GM21447 (cell line): Measurements from ENCODE around the gene HTR6.
"Not testable (repeated sequence)": the region's sequence is repeated elsewhere in the genome, so short reads cannot be mapped to it uniquely, and the experiment has no call there.

Source experiments
- ATAC-seq: cut with Tn5 transposase; IDR thresholded peaks from one replicate; pipeline ENCODE4 v1.9.1; 2021; ENCODE audit not compliant: unreplicated experiment

Gene HTR6

DNA sequence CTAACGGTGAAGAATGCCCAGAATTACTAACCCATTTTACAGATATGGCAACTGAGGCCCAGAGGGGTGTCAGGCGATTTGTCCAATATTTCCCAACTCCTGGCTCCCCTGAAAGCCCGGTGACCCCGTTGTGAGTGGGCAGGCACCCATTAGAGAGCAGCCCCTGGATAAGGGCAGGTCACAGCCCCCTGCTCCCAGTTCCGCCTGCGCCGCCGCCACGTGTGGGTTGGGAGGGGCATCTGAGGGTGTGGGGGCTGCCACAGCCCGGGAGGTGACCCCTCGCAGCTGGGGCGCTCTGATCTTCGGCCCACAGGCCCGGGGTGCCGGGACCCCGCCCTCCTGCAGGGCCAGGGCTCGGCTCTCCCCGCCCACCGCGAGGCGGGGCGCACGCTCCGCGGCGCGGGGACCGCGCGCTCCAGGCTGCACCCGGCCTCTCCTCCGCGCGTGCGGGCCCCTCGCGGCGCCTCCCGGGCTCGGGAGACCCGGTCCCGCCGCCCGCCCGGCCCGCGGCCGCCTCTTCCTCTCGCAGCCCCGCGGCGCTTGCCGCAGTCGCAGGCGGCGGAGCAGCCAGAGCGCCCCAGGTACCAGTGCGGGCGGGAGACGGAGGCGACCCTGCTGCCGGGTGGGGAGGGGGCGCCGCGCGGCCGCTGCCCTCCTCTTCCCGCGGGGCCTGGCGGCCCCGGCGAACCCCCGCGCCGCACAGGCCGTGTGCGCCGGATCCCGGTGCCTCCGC lies at the start of gene HTR6:
Gene HTR6, plus strand, starts transcription at position 423 of the 733 bp plus-strand sequence. CDS start 879 bp downstream, outside the sequence.
- ATAC-seq: no peak

DNA sequence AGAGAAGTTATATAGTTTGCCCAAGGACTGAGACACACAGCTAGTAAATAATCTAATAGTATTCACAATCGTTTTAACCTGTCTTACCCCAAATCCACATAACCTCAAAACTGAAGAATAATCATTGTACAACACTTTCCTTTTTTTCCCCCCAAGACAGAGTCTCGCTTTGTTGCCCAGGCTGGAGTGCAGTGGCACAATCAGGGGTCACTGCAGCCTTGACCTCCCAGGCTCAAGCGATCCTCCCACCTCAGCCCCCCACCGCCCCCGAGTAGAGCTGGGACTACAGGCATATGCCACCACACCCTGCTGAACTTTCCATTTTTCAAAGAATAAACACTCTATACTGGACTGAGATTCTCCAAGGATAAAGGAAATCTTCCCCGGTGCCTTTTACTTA lies 49.2 kb upstream of the HTR6 start:
- no peak for ATAC-seq

GRCh38 chr1:19616489-19616888 lies 48.2 kb upstream of the HTR6 start:
- no peak for ATAC-seq

DNA sequence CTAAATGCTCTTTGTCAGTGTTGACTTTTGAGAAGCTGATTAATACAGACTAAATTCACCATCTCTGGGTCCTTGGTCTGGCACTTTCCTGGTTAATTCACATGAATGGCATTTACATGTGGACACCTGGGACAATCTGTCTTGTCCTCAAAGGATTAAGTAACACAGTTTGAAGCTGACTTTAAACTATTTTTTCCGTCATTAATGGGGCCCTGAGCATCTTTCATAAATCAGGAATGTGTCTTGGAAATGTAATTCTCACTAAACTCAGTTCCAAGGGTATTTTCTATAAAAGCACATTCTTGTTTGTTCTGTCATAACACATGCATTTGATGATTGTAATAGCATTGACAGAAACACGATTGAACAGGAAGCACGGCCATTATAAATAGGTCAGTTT lies 47.3 kb upstream of the HTR6 start:
- no peak for ATAC-seq

GRCh38 chr1:19618428-19618827 lies 46.2 kb upstream of the HTR6 start:
- ATAC-seq: no peak

- ATAC-seq: no peak
Measured at GRCh38 chr1:19619697-19620384, 44.8 kb upstream of the HTR6 start.

DNA sequence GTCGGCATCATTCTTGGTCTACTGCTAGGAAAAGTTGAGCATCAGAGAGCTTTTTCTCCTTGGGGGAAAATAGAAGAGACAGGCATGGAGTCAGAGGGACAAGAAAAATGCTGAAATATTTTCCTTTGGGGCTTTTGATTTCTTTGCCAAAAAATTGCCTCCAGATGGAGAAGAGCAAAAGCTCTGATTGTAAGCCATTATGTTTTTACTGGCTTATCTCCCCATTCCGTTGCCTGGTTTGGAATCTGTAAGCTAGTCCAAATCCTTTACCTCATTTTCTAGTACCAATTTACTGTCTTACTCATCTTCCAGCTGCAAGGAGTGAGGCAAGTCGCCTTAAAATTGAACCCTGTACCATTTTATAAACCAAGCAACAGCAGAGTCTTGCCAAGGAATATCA lies 43.9 kb upstream of the HTR6 start:
- no peak for ATAC-seq

DNA sequence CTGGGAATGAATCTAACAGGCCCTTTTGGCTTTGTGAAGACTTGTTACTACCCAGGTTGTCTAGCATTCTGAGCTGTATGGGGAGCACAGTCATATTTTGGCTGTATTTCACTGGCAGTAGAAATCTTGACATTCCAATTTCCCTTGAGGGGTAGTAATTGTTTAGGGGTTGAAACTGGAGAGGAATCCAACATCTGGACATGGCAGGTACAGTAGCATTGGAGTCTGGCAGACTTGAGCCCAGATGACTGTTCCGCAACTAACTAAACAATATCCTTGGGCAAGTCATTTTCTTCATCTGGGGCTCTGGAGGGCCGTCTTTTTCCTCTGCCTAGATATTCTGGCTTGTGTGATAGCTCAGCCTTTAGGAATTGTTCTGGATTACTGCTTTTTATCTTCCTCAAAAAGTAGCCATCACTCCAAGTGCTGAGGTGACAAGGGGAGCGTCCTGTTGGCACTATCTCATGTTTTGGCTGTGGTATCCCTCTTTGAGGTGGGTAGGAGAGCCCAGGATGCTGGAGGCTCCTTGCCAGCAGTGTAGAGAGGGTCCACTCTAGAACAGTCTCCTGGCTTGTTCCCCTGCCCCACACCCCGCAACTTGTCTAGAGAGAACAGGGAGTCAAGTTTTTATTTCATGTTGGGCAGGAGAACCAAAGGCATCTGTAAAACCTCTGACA lies 43.3 kb upstream of the HTR6 start:
- ATAC-seq: no peak

DNA sequence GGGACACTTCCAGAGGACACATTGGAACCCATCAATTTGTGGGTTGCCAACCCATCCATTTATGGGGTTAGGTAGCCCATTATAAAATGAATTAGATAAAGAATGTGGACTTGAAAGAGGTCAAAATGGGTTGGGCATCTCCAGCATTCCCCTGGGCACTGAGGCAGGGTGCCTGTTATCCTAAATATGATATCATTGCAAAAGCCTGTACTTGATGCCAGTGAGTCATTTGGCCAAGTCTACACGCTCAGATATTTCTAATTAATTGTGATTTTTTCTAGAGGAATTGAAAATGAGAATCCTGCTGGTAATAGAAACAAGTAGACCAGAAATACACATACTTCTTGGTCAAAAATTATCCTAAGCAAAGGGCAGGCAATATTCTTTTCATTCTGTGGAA lies 42.5 kb upstream of the HTR6 start:
- no peak for ATAC-seq

GRCh38 chr1:19623523-19623922 lies 41.2 kb upstream of the HTR6 start:
- ATAC-seq: no peak

- ATAC-seq: no peak
Measured at GRCh38 chr1:19625291-19625937, 39.3 kb upstream of the HTR6 start.

DNA sequence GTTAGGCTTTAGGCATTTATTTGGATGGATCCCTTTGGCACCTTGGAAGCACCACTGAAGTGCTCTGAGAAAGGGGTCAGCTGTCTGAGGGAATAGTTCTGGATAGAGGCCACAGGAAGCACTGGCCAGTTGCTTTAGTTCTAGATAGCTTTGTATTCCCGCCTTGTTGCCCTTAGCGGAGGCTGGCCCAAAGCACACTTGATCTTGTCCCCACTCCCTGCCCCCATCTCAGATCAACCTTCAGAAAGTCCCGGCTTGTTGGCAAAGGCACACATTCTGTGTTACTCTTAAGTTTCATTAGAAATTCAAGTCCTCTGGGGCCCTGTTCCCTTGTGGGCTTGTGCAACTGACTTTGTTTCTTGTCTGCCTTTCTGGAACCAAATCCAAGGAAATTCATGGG lies 35.8 kb upstream of the HTR6 start:
- no peak for ATAC-seq

DNA sequence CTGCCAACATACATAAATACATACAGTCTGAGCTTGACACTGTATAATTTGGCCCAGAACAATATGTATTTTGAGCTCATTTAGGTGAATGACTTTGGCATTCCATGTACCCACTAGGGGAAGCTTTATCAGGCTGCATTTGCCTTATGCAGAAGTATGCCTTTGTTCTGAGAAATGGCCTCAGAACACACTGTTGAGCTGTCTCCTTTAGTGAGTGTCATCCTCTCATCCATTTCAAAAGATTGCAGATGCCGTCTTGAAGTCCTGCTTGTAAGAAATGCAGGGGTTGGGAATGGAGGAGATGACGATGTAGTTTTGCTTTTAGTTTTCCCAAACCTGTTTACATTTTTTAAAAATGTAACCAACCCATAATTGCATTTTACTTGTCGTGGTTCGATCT lies 35.3 kb upstream of the HTR6 start:
- no peak for ATAC-seq

DNA sequence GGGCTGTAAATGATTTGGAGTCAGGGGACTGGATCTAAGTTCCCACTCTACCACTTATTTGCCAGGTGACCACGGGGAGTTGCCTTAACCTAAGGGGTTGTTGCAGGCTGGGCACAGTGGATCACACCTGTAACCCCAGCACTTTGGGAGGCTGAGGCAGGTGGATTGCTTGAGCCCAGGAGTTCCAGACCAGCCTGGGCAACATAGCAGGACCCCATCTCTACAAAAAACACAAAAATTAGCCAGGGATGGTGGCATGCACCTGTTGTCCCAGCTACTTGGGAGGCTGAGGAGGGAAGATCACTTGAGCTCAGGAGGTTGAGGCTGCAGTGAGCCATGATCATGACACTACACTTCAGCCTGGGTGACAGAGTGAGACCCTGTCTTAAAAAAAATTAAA lies 34.5 kb upstream of the HTR6 start:
- not testable (repeated sequence) for ATAC-seq

- no peak for ATAC-seq
Measured at GRCh38 chr1:19630720-19631395, 33.8 kb upstream of the HTR6 start.

DNA sequence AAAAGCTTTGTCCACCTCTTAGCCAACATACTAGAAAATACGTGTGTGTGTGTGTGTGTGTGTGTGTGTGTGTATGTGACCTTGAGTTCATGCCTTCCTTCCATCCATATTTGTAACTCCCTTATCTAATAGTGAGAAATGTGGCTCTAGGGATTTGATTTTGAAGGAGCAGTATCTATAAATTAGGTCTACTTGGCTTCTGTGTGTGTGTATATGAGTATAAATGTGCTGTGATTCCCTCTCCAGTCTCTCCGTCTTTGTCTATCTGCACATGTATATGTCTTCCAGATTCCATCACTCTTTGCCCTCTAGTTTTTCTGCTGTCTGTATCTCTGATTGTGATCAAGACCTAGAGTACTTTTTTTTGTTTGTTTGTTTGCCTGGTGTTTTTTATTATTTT lies 32.5 kb upstream of the HTR6 start:
- no peak for ATAC-seq

DNA sequence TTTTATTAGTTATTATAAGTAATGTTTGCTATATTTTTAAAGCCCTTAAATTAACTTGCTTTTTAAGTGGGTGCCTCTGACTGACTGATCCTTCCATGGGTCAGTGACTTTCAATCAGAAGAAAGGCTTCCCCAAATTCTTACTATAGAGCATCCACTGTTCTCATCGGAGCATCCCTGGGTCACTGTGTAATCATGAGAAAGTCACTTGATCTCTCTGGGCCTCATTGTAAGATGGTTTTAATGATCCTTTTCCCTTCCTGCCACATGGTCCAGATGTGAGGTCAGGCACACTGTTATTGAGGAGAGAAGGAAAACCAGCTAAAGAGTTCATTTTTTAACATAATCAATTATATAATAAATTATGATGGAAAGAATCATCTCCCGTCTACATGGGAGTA lies 31.6 kb upstream of the HTR6 start:
- no peak for ATAC-seq

- not testable (repeated sequence) for ATAC-seq
Measured at GRCh38 chr1:19635064-19635463, 29.6 kb upstream of the HTR6 start.

- no peak for ATAC-seq
Measured at GRCh38 chr1:19635646-19636045, 29.0 kb upstream of the HTR6 start.

DNA sequence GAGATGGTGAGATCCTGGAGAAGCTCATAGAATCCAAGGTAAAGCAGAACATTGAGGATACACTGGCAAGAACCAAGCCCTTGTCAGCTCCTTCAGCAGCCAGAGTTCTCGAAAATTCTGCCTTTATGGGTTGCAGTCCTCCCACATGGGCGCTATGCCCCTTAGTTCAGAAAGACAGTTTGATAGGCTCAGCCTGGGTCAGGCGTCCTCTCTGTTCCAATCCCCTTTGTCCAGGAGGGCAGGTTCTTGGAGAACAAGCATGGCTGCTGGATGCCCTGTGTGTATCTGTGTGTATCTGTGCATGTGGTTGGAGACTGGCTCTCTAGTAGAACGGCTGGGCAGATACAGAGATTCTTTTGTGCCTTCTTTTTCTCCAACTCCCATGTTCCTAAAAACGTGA lies 28.6 kb upstream of the HTR6 start:
- no peak for ATAC-seq

DNA sequence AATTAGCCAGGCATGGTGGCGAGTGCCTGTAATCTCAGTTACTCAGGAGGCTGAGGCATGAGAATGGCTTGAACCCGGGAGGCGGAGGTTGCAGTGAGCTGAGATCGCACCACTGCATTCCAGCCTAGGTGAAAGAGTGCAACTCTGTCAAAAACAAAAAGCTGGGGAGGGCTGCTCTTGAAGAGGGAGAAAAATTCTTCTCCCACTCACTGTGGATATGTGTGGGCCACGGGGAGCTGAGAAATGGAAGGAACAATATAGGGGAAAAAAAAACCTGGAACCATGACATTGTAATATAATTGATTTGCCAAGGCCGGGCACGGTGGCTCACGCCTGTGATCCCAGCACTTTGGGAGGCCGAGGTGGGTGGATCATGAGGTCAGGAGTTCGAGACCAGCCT lies 27.9 kb upstream of the HTR6 start:
- ATAC-seq: not testable (repeated sequence)
